GM12891 (cell line): ENCODE data around the gene VAMP8.

ENCODE experiments used
- POLR2A ChIP-seq: IDR thresholded peaks from 2 replicates; pipeline ENCODE4 v1.6.1; 2011; ENCODE audit warnings: low read depth, low read length, control low read depth
- POU2F2 ChIP-seq: IDR thresholded peaks from 2 replicates; pipeline ENCODE4 v1.6.1; 2011; ENCODE audit warnings: low read depth, mild to moderate bottlenecking, control low read depth, low read length, moderate library complexity

DNA sequence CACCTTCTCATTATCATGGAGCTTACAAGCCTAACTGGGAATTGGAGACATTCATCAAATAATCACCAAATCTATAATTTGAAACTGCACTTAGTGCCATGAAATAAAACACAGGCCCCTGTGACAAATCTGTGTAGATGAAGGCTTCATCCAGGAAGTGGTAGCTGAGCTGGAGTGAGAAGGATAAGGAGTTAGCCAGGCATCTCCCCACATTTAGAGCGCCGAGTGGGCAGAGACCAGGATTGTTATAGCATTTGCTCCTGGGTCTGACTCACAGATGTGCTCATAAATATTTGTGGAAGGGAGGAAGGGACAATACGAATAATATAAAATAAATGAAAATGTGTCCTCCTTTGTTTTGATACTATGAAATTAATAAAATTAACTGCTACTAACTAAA is 40.9 kb upstream of the VAMP8 start:
- no peak for TF ChIP-seq POLR2A
- no peak for TF ChIP-seq POU2F2
